22Rv1 (cell line): ENCODE measurements around the gene RABL3.

Experiments used
- H3K27ac ChIP-seq: fragments of 450-650 bp; 2 replicates; pipeline ENCODE4 v1.5.1; 2017
- CTCF ChIP-seq: fragments of 450-650 bp; IDR thresholded peaks from 2 replicates; pipeline ENCODE4 v1.5.1; 2017; ENCODE audit warnings: mild to moderate bottlenecking
- ZFX ChIP-seq: fragments of 450-650 bp; IDR thresholded peaks from 2 replicates; pipeline ENCODE4 v1.6.1; 2017; ENCODE audit warnings: antibody characterized with exemption, borderline replicate concordance

RABL3 gene

GRCh38 chr3:120699333-120699732 lies 43.0 kb downstream of the RABL3 start:
- no peak for TF ChIP-seq ZFX
- TF ChIP-seq CTCF: no peak
- H3K27ac ChIP-seq: no peak overlapping the region

DNA sequence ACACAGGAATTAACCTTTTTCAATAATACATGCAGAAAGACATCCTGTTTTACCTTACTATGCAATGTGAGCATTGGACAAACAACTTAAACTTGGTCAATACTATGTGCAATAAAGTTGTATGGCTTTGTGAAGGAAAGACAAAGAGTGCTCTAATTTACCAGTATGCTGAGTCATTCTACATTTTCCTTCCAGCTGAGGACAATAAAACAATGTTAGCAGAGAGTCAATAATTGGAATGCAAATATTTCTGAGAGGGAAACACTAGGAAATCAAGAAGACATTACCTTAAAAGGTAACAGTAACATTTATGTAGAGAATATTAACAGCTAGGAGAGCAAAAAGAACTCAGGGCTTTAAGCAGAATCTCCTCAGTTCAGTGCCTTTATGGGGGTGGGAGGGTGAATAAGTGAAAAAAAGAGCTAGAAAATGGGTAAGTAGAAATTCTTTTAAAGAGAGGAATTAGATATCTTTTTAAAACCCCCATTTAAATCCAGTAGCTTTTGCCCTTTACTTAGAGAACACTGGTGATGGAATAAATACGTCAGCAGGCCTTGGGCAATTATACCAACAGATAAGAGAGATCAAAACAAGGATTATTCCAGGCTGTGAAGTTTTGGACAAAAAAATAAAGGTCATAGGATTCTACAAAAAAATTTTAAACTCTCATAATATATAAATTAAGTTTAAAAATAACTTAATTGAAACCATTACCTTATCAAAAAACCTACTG lies 48.7 kb downstream of the RABL3 start:
- peak overlapping the region; percentile 86 for H3K27ac ChIP-seq

GRCh38 chr3:120689395-120689794 lies 52.9 kb downstream of the RABL3 start:
- TF ChIP-seq ZFX (no peak), CTCF (no peak)
- peak overlapping the region; percentile 34 for H3K27ac ChIP-seq

More for the DNA sequence above, 48.7 kb downstream of the RABL3 start:
- no peak for TF ChIP-seq CTCF
- no peak for TF ChIP-seq ZFX

- TF ChIP-seq CTCF (no peak), ZFX (no peak)
- H3K27ac ChIP-seq: no peak overlapping the region; the same call in 1 of the 2 replicates
Measured at GRCh38 chr3:120688121-120688520, 54.2 kb downstream of the RABL3 start.

DNA sequence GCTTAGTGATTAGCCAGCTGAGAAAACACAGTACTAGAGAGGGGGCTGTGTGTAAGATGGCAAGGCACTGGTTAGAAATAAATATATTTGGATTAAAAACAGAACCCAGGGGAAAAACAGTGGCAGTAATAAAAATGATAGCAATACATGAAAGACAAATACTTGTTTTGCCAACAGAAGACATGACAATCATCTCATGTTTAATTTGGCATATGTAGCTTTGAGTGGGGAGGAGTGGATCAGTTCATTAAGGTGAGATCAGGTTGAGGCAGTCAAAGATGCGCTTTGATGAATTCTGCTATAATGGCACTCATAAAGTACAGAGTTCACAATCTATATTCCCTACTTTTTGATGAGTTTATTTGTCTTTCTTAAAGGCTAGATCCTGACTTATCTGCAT lies 56.9 kb downstream of the RABL3 start:
- no peak for TF ChIP-seq CTCF
- TF ChIP-seq ZFX: no peak
- peak overlapping the region; percentile 89 for H3K27ac ChIP-seq

GRCh38 chr3:120684896-120685295 lies 57.4 kb downstream of the RABL3 start:
- peak overlapping the region; percentile 89 for H3K27ac ChIP-seq
- TF ChIP-seq CTCF: no peak
- no peak for TF ChIP-seq ZFX

GRCh38 chr3:120683671-120684301 lies 58.5 kb downstream of the RABL3 start:
- no peak for TF ChIP-seq CTCF
- TF ChIP-seq ZFX: no peak
- H3K27ac ChIP-seq: peak overlapping the region; percentile 89
